Sigmoid colon (tissue), 3 donors: ENCODE results near the gene TMEM18.

Experiments used
- POLR2A ChIP-seq, 2 donors: fragments of 450-650 bp; IDR thresholded peaks; one replicate each; pipeline ENCODE4 v1.6.1; 2016; ENCODE audit warnings: antibody characterized with exemption in 2 of 2, mild to moderate bottlenecking in 2 of 2, moderate library complexity in 2 of 2
- TF ChIP-seq, protein P1 (sequence below), 4 experiments: fragments of 450-650 bp in 3 of 4; fragments of 200-600 bp in 1 of 4; IDR thresholded peaks; one replicate each; pipeline ENCODE4 v1.5.1; 2016 to 2019; ENCODE audit warnings: antibody characterized with exemption in 4 of 4, mild to moderate bottlenecking in 3 of 4, moderate library complexity in 2 of 4

DNA sequence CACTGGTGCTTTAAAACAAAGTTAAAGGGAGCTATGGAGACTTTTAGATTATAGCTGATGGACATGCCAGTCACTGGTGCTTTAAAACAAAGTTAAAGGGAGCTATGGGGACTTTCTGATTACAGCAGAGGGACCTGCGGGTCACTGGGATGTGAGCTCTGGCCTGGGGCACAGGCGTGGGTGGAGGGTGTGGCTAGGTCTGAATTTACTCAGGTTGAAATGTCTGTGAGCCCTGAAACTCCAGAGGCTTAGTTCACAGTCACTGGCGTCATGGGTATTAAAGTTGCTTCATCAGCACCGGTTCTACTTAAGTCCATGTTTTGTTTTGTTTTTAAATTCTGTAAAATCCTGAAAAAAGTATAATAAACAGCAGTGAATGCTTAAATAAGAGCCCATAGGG is 49.0 kb upstream of the TMEM18 start:
- TF ChIP-seq, protein P1, sequence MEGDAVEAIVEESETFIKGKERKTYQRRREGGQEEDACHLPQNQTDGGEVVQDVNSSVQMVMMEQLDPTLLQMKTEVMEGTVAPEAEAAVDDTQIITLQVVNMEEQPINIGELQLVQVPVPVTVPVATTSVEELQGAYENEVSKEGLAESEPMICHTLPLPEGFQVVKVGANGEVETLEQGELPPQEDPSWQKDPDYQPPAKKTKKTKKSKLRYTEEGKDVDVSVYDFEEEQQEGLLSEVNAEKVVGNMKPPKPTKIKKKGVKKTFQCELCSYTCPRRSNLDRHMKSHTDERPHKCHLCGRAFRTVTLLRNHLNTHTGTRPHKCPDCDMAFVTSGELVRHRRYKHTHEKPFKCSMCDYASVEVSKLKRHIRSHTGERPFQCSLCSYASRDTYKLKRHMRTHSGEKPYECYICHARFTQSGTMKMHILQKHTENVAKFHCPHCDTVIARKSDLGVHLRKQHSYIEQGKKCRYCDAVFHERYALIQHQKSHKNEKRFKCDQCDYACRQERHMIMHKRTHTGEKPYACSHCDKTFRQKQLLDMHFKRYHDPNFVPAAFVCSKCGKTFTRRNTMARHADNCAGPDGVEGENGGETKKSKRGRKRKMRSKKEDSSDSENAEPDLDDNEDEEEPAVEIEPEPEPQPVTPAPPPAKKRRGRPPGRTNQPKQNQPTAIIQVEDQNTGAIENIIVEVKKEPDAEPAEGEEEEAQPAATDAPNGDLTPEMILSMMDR (IDR thresholded peaks at IDR 0.05): no peak
- no peak for TF ChIP-seq POLR2A (IDR thresholded peaks at IDR 0.05)
